ENCODE data around the gene MEGF6.

DNA sequence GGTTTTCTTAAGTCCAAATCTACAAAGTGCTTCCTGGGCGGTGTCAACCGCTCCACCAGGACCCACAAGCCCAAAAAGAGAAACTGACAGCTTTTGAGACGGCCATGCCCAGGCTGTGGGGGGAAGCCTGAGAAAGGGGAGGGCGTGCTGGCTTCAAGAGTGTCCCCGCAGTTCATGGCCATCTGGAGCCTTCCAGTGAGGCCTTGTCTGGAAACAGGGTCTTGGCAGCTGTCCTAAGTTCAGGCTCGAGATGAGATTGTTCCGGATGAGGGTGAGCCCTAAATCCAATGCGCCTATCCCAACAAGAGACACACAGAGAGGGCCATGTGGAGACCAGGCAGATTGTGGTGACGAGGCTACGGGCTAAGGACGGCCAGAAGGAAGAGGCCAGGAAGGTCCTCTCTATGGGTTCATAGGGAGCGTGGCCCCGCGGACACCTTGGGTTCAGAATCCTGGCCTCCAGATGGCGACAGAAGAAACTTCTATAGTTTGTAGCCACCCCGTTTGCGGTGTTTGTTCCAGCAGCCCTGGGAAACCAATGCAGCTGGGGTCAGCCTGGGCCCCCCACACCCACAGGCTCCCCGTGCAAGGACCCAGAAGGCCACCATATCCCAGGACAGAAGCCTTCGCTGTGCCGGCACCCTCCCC, 86.6 kb downstream of the MEGF6 start:
- TF ChIP-seq POLR2A (IDR thresholded peaks at IDR 0.05; ENCODE audit: low read depth, low read length) (no peak), CTCF (IDR thresholded peaks at IDR 0.05; ENCODE audit: extremely low read depth in 1 of 2, insufficient read depth in 1 of 2, low read depth in 1 of 2, low read length in 2 of 2) (no peak), EZH2 (IDR thresholded peaks at IDR 0.05; ENCODE audit: borderline replicate concordance, low read depth, low read length, severe bottlenecking) (no peak), POLR2AphosphoS5 (IDR thresholded peaks at IDR 0.05; ENCODE audit: insufficient read depth, low read depth, low read length) (no peak)
- TF ChIP-seq, protein P1, sequence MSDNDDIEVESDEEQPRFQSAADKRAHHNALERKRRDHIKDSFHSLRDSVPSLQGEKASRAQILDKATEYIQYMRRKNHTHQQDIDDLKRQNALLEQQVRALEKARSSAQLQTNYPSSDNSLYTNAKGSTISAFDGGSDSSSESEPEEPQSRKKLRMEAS (IDR thresholded peaks at IDR 0.05; ENCODE audit: insufficient read depth, insufficient read length): no peak

Measured in endothelial cell of umbilical vein (primary cell).